HG03103 (cell line): ENCODE data around the gene SMC1A.

ENCODE experiments used
- ATAC-seq: cut with Tn5 transposase; IDR thresholded peaks from one replicate; pipeline ENCODE4 v1.9.1; 2021; ENCODE audit warnings: low read depth; ENCODE audit not compliant: unreplicated experiment

Gene SMC1A

GRCh38 chrX:53354669-53355068 lies 67.8 kb downstream of the SMC1A start:
- no peak for ATAC-seq

- ATAC-seq = no peak
Measured at GRCh38 chrX:53347948-53348347, 74.5 kb downstream of the SMC1A start.

- ATAC-seq = no peak
Measured at GRCh38 chrX:53340852-53341645, 81.4 kb downstream of the SMC1A start.

DNA sequence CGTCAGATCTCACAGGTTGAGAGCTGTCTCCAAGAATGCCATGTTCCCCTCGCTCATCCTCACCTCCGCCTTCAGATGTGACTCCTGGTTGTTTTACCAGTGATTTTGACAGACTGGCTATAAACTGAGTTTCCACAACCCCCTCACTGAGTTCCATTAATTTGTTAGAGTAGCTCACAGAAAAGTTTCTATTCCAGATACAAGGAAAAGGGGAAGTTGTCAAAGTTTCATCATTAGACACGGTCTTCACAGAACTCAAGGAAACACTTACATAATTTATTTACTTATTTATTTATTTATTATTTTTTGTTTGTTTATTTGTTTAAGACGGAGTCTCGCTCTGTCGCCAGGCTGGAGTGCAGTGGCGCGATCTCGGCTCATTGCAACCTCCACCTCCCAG lies 85.4 kb downstream of the SMC1A start:
- ATAC-seq = no peak

- ATAC-seq = no peak
Measured at GRCh38 chrX:53333853-53334252, 88.6 kb downstream of the SMC1A start.

- no peak for ATAC-seq
Measured at GRCh38 chrX:53332204-53332603, 90.2 kb downstream of the SMC1A start.

DNA sequence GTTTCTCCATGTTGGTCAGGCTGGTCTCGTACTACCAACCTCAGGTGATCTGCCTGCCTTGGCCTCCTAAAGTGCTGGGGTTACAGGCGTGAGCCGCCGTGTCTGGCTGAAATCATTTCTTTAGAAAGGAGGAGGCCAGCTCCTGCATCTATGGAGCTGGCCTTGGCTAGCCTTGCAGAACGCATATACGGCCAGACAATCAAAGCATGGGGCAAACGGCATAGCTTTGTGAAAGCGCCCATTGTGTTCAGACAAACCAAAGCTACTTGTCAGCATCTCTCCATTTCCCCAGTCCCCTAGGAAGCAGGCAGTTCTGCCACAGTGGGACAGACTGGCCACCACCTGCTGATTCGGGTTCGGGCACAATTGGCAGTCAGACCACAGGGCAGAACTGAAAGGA lies 92.1 kb downstream of the SMC1A start:
- ATAC-seq = no peak

GRCh38 chrX:53324803-53325202 lies 97.7 kb downstream of the SMC1A start:
- ATAC-seq = no peak
